Measurements from ENCODE around the gene POP7. TPM values are rescaled to one million over a fixed set of nuclear protein-coding genes. Genes with fewer than 3 reads are reported as not detected.

POP7 gene
- total RNA-seq, 1 experiment from 2014 or later, result 72.6 TPM

GRCh38 chr7:100720279-100720670, 14.4 kb downstream of the POP7 start, which contains the start of gene EPO:
Gene EPO, plus strand, starts transcription at chr7:100720468. Its CDS starts 513 bp downstream, at chr7:100720981.
- H3K9me3 ChIP-seq (ENCODE audit: low read depth, low read length, poor library complexity, severe bottlenecking), result no peaks in the 10 kb centered on the region

GRCh38 chr7:100720671-100721504, 15.0 kb downstream of the POP7 start:
- intact Hi-C loops (cut with micrococcal nuclease; ENCODE audit: unreplicated experiment), result no loop called here
- POLR2A ChIA-PET (ENCODE audit: low non-redundant PET), result no interaction called here
- Histone ChIP-seq H3K27ac (ENCODE audit: low read depth, low read length, poor library complexity, severe bottlenecking) (no peak overlapping the region), H3K4me1 (ENCODE audit: insufficient read depth, low read length, poor library complexity, severe bottlenecking) (peaks cover 4% of the 10 kb centered on the region), H3K4me3 (ENCODE audit: low read depth, low read length, poor library complexity, severe bottlenecking) (no peak overlapping the region), H3K36me3 (ENCODE audit: insufficient read depth, low read length, poor library complexity, severe bottlenecking) (no peaks in the 10 kb centered on the region), H3K27me3 (replicated peaks; ENCODE audit: insufficient read depth, low read depth, low read length, poor library complexity) (peaks cover 38% of the 10 kb centered on the region), H3K9me3 (ENCODE audit: low read depth, low read length, poor library complexity, severe bottlenecking) (no peaks in the 10 kb centered on the region)
- CTCF ChIA-PET, result interaction anchor here (0.7 kb wide), 1 partner anchor 12 kb away, joined by 3 read pairs; no protein-coding TSS in a partner anchor
- TF ChIP-seq CTCF (conservative IDR thresholded peaks at IDR 0.05; ENCODE audit: low read depth, low read length) (no peak), EZH2 (IDR thresholded peaks at IDR 0.05; ENCODE audit: borderline replicate concordance, low read depth, low read length, poor library complexity, severe bottlenecking) (peak; percentile 89)
- DNase-seq (ENCODE audit: low spot score), result no peak
- BruUV-seq (replicated peaks), result no TSS peak

More at GRCh38 chr7:100720279-100720670, 14.4 kb downstream of the POP7 start, which contains the start of gene EPO:
- no peaks in the 10 kb centered on the region for H3K36me3 ChIP-seq (ENCODE audit: insufficient read depth, low read length, poor library complexity, severe bottlenecking)
- no peak for DNase-seq (ENCODE audit: low spot score)
- TF ChIP-seq CTCF (conservative IDR thresholded peaks at IDR 0.05; ENCODE audit: low read depth, low read length) (no peak), EZH2 (IDR thresholded peaks at IDR 0.05; ENCODE audit: borderline replicate concordance, low read depth, low read length, poor library complexity, severe bottlenecking) (no peak)
- no peak within 1 kb of the TSS for H3K27ac ChIP-seq (ENCODE audit: low read depth, low read length, poor library complexity, severe bottlenecking)
- H3K4me1 ChIP-seq (ENCODE audit: insufficient read depth, low read length, poor library complexity, severe bottlenecking), result peaks cover 4% of the 10 kb centered on the region
- no TSS peak for BruUV-seq (replicated peaks)
- no peak within 1 kb of the TSS for H3K4me3 ChIP-seq (ENCODE audit: low read depth, low read length, poor library complexity, severe bottlenecking)
- POLR2A ChIA-PET (ENCODE audit: low non-redundant PET), result no interaction called here
- intact Hi-C loops (cut with micrococcal nuclease; ENCODE audit: unreplicated experiment), result no loop called here
- CTCF ChIA-PET, result interaction anchor here (0.7 kb wide), 3 partner anchors 8 to 15 kb away, joined by 3 to 5 read pairs (median 3); partner anchors contain the start of gene POP7
- H3K27me3 ChIP-seq (replicated peaks; ENCODE audit: insufficient read depth, low read depth, low read length, poor library complexity), result peaks cover 38% of the 10 kb centered on the region

- Histone ChIP-seq H3K9me3 (ENCODE audit: low read depth, low read length, poor library complexity, severe bottlenecking) (no peaks in the 10 kb centered on the region), H3K27ac (ENCODE audit: low read depth, low read length, poor library complexity, severe bottlenecking) (no peak overlapping the region), H3K36me3 (ENCODE audit: insufficient read depth, low read length, poor library complexity, severe bottlenecking) (no peaks in the 10 kb centered on the region), H3K4me3 (ENCODE audit: low read depth, low read length, poor library complexity, severe bottlenecking) (no peak overlapping the region), H3K4me1 (ENCODE audit: insufficient read depth, low read length, poor library complexity, severe bottlenecking) (peaks cover 4% of the 10 kb centered on the region), H3K27me3 (replicated peaks; ENCODE audit: insufficient read depth, low read depth, low read length, poor library complexity) (peaks cover 38% of the 10 kb centered on the region)
- CTCF ChIA-PET, result no interaction called here
- POLR2A ChIA-PET (ENCODE audit: low non-redundant PET), result no interaction called here
- TF ChIP-seq CTCF (conservative IDR thresholded peaks at IDR 0.05; ENCODE audit: low read depth, low read length), result no peak
- TF ChIP-seq EZH2 (IDR thresholded peaks at IDR 0.05; ENCODE audit: borderline replicate concordance, low read depth, low read length, poor library complexity, severe bottlenecking), result no peak
- DNase-seq (ENCODE audit: low spot score), result no peak
- no TSS peak for BruUV-seq (replicated peaks)
- intact Hi-C loops (cut with micrococcal nuclease; ENCODE audit: unreplicated experiment), result no loop called here
Measured at GRCh38 chr7:100721505-100721812, 15.5 kb downstream of the POP7 start.

Data from A673 (cell line).